ENCODE measurements around the gene DSCAM. TPM values are rescaled to one million over a fixed set of nuclear protein-coding genes. Genes with fewer than 3 reads are reported as not detected.

DSCAM gene
- total RNA-seq, 3 donors from 2014 or later (not counting 1 experiment from before 2014, with no cell fraction given): not detected

GRCh38 chr21:40841524-40842196, 5.3 kb downstream of the DSCAM start:
- no peaks in the 10 kb centered on the region for H3K4me1 ChIP-seq (ENCODE audit: control insufficient read depth, insufficient read depth, low read length)
- TF ChIP-seq, protein P1, sequence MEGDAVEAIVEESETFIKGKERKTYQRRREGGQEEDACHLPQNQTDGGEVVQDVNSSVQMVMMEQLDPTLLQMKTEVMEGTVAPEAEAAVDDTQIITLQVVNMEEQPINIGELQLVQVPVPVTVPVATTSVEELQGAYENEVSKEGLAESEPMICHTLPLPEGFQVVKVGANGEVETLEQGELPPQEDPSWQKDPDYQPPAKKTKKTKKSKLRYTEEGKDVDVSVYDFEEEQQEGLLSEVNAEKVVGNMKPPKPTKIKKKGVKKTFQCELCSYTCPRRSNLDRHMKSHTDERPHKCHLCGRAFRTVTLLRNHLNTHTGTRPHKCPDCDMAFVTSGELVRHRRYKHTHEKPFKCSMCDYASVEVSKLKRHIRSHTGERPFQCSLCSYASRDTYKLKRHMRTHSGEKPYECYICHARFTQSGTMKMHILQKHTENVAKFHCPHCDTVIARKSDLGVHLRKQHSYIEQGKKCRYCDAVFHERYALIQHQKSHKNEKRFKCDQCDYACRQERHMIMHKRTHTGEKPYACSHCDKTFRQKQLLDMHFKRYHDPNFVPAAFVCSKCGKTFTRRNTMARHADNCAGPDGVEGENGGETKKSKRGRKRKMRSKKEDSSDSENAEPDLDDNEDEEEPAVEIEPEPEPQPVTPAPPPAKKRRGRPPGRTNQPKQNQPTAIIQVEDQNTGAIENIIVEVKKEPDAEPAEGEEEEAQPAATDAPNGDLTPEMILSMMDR (IDR thresholded peaks at IDR 0.05): no peak
- no peak overlapping the region for H3K27ac Mint-ChIP-seq
- peaks cover 2 to 4% of the 10 kb centered on the region in 2 donors for H3K9me3 Mint-ChIP-seq
- H3K36me3 ChIP-seq (ENCODE audit: control insufficient read depth, insufficient read depth, low read length): no peaks in the 10 kb centered on the region
- H3K27me3 ChIP-seq (ENCODE audit: control insufficient read depth, insufficient read depth, low read length): no peaks in the 10 kb centered on the region
- no peak overlapping the region for H3K4me3 Mint-ChIP-seq
- no peak for DNase-seq
- H3K27ac ChIP-seq (ENCODE audit: low read length): no peak overlapping the region
- no peak for ATAC-seq
- peaks cover 20 to 43% of the 10 kb centered on the region in 2 donors for H3K27me3 Mint-ChIP-seq (ENCODE audit: low read depth in 2 of 2)
- H3K9me3 ChIP-seq (ENCODE audit: control insufficient read depth, insufficient read depth, low read length): no peaks in the 10 kb centered on the region
- no peaks in the 10 kb centered on the region for H3K4me1 Mint-ChIP-seq
- H3K4me3 ChIP-seq (ENCODE audit: low read length): no peak overlapping the region
- H3K36me3 Mint-ChIP-seq: no peaks in the 10 kb centered on the region
- intact Hi-C loops (cut with micrococcal nuclease): no loop called here
- 4% methylated on average over 39 of the region's 39 CpGs for WGBS (ENCODE audit: insufficient coverage)

DNA sequence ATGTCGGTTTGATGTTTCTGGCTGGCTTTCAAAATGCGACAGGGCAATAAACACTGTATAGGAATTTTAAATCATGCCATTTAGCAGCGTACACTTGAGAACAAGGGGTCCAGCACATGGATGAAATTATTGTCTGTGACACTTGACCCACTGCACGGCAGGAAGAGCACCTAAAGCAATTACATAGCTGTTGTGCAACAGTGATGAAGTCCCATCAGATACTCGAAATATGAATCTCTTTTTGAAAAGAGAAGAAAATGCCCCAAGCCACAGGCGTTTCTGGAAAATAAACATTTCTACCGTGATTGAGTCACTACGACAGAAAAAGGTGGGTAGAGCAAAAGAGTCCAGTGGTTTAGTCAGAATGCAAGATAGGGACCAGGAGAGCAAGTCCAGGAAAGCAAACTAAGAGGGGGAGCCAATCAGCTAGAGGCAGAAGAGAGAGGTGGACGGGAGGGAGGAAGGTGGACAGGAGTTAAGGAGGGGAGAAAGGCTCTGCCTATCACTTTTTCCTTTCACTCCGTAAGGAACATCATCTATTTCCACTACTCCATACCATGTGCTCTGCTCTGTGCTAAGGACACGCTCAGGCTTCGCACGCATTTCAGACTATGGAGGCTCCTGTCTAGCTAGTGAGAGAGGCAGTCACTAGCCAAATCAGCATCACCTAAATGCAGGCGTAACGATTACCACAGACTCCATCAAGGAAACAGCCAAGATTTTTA, 6.4 kb downstream of the DSCAM start:
- no peaks in the 10 kb centered on the region for H3K9me3 ChIP-seq (ENCODE audit: control insufficient read depth, insufficient read depth, low read length)
- WGBS (ENCODE audit: insufficient coverage): 90% methylated on average over 14 of the region's 15 CpGs
- peaks cover 18 to 36% of the 10 kb centered on the region in 2 donors for H3K27me3 Mint-ChIP-seq (ENCODE audit: low read depth in 2 of 2)
- no peak for DNase-seq
- H3K4me3 ChIP-seq (ENCODE audit: low read length): no peak overlapping the region
- no peaks in the 10 kb centered on the region for H3K36me3 ChIP-seq (ENCODE audit: control insufficient read depth, insufficient read depth, low read length)
- H3K27ac ChIP-seq (ENCODE audit: low read length): no peak overlapping the region
- peaks cover 2 to 4% of the 10 kb centered on the region in 2 donors for H3K9me3 Mint-ChIP-seq
- H3K36me3 Mint-ChIP-seq: no peaks in the 10 kb centered on the region
- H3K4me3 Mint-ChIP-seq: no peak overlapping the region
- TF ChIP-seq, protein P1 (IDR thresholded peaks at IDR 0.05): no peak
- no peaks in the 10 kb centered on the region for H3K4me1 ChIP-seq (ENCODE audit: control insufficient read depth, insufficient read depth, low read length)
- no peaks in the 10 kb centered on the region for H3K4me1 Mint-ChIP-seq
- no peak overlapping the region for H3K27ac Mint-ChIP-seq
- intact Hi-C loops (cut with micrococcal nuclease): no loop called here
- no peaks in the 10 kb centered on the region for H3K27me3 ChIP-seq (ENCODE audit: control insufficient read depth, insufficient read depth, low read length)
- no peak for ATAC-seq

GRCh38 chr21:40839521-40839920, 7.4 kb downstream of the DSCAM start:
- H3K36me3 ChIP-seq (ENCODE audit: control insufficient read depth, insufficient read depth, low read length): no peaks in the 10 kb centered on the region
- no peaks in the 10 kb centered on the region for H3K27me3 ChIP-seq (ENCODE audit: control insufficient read depth, insufficient read depth, low read length)
- Mint-ChIP-seq H3K4me1 (no peaks in the 10 kb centered on the region), H3K9me3 (peaks cover 0 to 2% of the 10 kb centered on the region in 2 donors), H3K4me3 (no peak overlapping the region), H3K27me3 (ENCODE audit: low read depth in 2 of 2) (peaks cover 14 to 29% of the 10 kb centered on the region in 2 donors), H3K36me3 (no peaks in the 10 kb centered on the region), H3K27ac (no peak overlapping the region)
- DNase-seq: no peak
- TF ChIP-seq, protein P1 (IDR thresholded peaks at IDR 0.05): no peak
- 89% methylated on average over 1 of the region's 2 CpGs for WGBS (ENCODE audit: insufficient coverage)
- no peak for ATAC-seq
- H3K9me3 ChIP-seq (ENCODE audit: control insufficient read depth, insufficient read depth, low read length): no peaks in the 10 kb centered on the region
- H3K4me1 ChIP-seq (ENCODE audit: control insufficient read depth, insufficient read depth, low read length): no peaks in the 10 kb centered on the region
- intact Hi-C loops (cut with micrococcal nuclease): no loop called here
- no peak overlapping the region for H3K27ac ChIP-seq (ENCODE audit: low read length)
- H3K4me3 ChIP-seq (ENCODE audit: low read length): no peak overlapping the region

Data from natural killer cell (primary cell).